NCI-H446 treated with DMSO at 0.1 percent for 48 hours (cell line): ENCODE results near the gene ITGAD.
A peak's percentile ranks its signal among the peaks of the same experiment; 100 is the strongest.

ENCODE experiments used
- DNase-seq: peaks from one replicate; lab custom pipeline; 2025; lab: John Stamatoyannopoulos, UW

ITGAD gene

DNA sequence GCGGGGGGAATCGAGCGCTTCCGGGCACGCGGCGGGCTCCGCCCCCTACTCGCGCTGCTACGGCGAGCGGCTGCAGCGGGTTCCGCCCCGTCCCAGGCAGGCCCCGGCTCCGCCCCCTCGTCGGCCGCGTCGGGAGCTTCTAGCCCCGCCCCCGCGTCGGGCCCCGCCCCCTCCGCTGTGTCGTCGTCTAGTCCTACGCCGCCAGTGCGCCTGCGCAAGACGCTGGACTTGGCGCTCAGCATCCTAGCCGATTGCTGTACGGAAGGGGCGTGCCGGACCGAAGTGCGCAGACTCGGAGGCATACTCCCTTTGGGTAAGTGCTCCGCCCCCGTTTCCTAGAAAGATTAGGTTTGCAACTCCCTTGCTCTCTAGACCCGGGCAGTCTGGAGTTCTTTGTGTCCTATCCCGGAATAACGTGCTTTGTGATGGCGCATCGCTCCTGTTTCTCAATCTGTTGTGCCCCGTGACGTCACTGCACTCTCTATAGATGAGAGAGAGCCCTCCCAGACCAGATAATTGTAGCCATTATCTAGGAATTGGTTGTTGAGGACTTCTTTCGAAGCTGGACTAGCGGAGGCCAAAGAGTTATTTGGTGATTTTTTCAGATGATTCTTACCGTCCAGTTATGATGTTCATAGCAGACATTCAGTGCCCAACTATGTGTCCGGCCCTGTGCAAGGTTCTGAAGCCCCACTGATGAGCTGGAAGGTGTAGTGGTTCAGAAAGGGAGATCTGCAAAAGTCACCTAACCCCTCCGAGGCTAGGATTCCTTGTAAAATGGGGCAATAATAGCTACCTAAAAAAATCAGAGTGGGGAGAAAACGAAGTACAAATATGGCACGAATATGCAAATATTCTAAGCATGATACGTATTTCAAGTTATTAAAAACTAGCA is 66.8 kb downstream of the ITGAD start:
- peak; percentile 95 for DNase-seq

DNA sequence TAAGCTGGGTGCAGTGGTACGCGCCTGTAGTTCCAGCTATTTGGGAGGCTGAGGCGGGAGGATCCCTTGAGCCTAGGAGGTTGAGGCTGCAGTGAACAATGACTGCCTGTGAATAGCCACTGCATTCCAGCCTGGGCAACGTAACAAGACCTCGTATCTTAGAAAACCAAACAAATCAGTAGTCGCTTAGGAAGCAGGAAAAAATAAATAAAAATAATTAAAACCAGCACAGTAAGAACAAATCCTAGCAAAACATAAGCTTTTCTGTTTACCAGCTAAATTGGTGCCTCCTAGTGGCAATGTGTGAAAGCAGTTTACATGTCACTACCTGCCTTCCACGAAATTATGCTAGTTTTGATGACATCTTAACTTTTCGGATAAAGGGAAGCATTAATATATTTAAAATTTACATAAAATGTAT is 67.5 kb downstream of the ITGAD start:
- DNase-seq: peak; percentile 21

DNA sequence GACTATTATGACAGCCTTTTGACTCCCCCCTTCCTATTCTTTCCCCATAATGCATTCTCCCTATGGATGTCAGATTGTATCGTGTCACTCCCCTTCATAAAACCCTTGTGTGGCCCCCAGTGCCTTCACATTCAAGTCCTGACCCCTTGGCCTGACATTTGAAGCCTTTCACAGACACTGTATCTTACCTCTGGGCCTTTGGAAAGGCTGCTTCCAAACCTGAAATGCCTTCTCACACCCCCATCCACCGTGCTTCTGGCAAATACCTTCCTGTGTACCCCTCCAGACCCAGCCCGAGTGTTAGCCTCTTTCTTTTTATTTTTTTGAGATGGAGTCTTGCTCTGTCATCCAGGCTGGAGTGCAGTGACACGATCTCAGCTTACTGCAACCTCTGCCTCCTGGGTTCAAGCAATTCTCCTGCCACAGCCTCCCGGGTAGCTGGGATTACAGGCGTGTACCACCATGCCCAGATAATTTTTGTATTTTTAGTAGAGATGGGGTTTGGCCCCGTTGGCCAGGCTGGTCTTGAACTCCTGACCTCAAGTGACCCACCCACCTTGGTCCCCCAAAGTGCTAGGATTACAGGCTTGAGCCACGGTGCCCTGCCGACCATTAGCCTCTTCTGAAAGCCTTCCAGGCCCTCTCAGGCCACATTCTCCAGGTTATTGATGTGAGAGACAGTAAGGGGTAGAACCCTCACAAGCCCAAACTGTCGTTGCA is 68.2 kb downstream of the ITGAD start:
- no peak for DNase-seq

DNA sequence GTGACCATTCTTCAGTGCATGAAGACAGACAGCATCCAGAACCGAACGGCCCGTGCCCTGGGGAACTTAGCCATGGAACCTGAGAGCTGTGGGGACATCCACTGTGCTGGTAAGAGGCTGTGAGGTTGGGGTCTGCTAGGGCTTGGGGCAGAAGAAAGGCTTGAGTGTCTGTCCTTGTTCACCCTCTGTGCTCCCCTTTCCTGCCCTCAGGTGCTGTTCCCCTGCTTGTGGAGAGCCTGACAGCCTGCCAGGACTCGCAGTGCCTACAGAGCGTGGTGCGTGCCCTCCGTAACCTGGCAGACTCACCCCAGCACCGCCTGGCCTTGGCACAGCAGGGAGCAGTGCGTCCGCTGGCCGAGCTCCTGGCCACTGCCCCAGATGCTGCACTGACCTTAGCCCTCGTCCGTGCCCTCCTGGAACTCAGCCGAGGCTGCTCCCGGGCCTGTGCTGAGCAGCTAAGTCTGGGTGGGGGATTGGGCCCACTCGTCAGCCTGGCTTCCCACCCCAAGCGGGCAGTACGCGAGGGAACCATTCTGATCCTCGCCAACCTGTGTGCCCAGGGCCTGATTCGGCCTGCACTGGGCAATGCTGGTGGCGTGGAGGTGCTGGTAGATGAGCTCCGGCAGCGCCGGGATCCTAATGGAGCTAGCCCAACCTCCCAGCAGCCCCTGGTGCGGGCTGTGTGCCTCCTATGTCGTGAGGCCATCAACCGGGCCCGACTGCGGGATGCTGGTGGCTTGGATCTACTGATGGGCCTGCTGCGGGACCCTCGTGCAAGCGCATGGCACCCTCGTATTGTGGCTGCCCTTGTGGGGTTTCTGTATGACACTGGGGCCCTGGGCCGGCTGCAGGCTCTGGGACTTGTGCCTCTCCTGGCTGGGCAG is 69.0 kb downstream of the ITGAD start:
- no peak for DNase-seq

DNA sequence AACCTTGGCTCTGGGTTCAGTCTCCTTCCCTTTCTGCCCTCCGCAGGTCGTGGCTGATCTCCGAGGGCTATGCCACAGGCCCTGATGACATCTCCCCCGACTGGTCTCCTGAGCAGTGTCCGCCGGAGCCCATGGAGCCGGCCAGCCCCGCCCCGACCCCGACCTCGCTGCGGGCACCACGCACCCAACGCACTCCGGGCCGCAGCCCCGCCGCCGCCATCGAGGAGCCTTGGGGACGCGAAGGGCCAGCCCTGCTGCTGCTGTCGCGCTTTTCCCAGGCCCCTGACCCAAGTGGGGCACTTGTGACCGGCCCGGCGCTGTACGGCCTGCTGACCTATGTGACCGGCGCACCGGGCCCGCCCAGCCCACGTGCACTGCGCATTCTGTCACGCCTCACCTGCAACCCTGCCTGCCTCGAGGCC is 71.2 kb downstream of the ITGAD start:
- DNase-seq: no peak

DNA sequence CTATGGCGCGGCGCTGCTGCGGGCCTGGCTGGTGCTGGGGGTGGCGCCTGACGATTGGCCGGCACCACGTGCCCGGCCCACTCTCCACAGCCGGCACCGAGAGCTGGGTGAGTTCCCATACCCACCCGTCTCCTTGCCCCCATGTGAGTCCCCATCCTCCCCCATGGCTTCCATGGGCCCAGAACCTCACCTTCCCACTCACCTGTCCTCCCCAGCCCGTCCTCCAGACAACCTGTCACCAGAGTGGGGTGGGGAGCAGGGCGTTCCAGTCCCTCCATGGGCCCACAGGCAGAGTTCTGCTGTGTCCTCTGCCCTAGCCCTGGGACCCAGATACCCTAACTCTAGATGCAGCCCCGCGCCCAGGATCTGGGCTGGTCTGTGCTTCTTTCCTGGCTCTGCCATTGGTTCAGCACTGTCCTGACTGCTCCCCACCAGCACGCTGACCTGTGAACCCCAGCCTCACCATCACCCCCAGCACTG is 71.7 kb downstream of the ITGAD start:
- DNase-seq: no peak

DNA sequence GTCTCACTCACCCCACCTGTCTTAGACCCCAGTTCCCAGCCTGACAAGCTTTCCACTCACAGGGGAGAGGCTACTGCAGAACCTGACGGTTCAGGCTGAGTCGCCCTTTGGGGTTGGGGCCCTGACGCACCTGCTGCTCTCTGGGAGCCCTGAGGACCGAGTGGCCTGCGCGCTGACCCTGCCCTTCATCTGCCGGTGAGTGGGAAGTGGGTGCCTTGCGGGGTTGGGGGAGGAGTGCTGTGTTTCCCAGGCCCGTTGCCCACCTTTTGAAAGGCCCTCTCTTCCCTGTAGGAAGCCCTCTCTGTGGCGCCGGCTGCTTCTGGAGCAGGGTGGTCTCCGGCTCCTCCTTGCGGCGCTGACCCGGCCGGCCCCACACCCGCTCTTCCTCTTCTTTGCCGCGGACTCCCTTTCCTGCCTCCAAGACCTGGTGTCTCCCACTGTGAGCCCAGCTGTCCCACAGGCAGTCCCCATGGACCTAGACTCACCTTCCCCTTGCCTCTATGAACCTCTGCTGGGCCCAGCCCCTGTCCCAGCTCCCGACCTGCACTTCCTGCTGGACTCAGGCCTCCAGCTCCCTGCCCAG is 72.7 kb downstream of the ITGAD start:
- DNase-seq: no peak

DNA sequence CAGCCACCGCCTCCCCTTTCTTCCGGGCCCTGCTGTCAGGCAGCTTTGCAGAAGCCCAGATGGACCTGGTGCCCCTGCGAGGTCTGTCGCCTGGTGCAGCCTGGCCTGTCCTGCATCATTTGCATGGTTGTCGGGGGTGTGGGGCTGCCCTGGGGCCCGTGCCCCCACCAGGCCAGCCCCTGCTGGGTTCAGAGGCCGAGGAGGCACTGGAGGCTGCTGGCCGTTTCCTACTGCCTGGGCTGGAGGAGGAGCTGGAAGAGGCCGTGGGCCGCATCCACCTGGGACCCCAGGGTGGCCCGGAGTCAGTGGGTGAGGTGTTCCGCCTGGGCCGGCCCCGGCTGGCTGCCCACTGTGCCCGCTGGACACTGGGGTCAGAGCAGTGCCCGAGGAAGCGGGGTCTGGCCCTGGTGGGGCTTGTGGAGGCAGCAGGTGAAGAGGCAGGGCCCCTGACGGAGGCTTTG is 73.3 kb downstream of the ITGAD start:
- no peak for DNase-seq

DNA sequence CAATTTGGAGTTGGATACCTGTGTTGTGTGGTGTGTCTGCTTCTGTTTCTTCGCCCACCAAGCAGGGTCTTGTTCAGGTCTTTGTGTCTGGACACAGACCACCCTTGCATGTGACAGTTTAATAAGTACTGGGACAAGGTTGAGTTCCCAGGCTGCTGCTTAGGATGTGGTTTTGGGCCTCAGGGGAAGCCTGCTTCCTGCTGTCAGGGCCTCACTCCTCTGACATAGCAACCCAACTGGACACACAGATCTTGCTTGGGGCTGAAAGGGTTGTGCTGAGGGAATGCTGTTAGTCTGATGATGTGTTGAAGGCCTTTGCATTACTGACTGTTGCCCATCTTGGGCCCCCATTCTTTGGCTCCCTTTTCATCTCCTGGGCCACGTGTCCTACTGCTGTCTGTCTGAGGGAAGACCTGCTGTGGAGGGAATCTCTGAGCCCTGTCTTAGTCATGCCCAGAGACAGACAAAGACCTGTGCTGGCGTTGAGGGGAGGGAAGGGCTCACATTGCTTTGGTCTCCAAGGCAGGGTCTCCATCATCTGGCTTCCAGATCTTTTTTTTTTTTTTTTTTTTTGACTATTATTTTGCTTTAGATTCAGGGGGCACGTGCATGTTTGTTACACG is 74.1 kb downstream of the ITGAD start:
- no peak for DNase-seq

DNA sequence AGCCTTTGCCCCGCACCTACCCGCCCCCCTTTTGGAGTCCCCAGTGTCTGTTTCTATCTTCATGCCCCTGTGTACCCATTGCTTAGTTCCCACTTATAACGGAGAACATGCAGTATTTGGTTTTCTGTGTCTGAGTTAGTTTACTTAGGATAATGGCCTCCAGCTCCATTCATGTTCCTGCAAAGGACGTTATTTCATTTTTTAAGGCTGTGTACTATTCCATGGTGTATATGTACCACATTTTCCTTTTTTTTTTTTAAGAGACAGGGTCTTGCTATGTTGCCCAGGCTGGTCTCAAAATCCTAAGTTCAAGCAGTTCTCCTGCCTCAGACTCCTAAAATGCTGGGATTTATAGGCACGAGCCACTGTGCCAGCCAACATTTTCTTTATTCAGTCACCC is 74.7 kb downstream of the ITGAD start:
- DNase-seq: no peak

DNA sequence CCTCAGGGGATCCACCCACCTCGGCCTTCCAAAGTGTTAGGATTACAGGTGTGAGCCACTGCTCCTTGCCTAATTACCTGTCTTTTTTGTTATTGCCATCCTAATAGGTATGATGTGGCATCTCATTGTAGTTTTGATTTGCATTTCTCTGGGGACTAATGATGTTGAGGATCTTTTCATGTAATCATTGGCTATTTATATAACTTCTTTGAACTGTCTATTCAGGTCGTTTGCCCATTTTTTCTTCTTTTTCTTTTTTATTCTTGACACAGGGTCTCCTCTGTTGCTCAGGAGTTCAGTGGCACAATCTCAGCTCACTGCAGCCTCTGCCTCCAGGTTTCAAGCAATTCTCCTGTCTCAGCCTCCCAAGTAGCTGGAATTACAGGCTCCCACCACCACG is 77.5 kb downstream of the ITGAD start:
- no peak for DNase-seq

DNA sequence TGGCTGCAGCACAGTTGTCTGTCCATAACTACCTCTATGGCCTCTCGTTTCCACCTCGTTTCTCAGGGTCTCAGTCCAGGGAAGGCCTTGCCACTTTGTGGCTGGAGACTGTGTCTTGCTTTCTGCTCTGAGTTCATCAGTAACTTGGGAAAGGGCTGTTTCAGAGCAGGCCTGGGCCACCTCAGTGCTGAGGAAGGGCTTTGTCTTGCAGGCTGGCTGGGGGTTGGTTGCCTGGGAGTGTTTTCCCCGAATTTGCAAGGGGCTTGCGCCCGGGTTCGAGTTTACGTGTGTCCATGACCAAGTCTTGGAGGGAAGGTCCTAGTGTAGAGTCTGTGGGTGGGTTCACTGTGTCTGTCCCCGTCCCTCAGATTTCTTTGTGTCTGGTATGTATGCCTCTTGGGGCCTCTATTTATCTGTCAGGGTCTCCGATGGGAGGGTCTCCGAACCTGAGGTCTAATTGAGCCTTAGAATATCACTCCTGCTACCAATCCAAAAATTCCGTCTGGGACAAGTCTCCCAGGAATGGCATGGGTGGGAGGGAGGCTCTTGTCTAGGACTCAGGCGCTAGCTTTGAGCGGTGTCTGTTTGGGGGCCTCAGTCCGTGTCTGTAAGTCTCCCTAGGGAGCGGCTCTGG is 78.2 kb downstream of the ITGAD start:
- no peak for DNase-seq

DNA sequence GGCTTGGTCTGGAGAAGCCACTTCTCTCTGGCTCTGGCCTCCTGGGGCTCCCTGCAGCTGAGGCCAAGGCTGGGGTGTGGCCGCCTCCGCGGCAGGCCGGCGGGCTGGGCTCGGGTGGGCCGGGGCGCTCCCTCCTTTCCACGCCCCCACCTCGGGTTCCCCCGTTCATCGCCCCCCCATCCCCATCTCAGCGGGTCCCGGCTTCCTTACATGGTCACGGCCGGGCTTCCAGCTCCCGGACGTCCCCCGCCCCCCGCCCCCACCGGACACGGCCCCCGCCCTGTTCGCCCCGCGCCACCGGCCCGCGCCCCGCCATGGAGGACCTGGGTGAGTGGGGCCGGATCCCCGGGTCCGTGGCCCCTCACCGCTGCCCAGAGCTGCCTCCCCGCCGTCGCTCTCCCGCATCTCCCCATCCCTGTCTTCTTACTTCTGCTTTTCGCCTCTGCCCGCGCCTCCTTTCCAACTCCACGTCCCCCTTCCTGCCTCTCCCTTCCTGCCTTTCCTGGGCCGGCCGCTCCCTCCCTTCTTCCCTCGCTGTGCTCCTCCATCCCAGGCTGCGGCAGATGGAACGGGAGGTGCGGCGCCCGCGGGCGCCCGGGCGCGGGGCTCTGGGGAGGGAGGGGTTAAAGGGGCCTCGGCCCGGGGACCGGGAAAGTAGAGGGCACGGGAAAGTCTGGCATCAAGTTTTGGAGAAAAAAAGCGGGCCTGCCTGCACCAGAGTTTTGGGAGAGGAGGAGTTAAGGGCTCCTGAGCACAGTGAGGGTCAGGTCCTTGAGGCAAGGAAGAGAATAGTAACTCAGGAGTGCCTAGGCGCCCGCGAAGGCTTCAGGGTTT is 79.0 kb downstream of the ITGAD start, which contains the start of gene TGFB1I1:
Gene TGFB1I1 (plus strand): TSS at position 278 of the 834 bp plus-strand sequence. CDS start 37 bp downstream, at position 315.
- DNase-seq: no peak

DNA sequence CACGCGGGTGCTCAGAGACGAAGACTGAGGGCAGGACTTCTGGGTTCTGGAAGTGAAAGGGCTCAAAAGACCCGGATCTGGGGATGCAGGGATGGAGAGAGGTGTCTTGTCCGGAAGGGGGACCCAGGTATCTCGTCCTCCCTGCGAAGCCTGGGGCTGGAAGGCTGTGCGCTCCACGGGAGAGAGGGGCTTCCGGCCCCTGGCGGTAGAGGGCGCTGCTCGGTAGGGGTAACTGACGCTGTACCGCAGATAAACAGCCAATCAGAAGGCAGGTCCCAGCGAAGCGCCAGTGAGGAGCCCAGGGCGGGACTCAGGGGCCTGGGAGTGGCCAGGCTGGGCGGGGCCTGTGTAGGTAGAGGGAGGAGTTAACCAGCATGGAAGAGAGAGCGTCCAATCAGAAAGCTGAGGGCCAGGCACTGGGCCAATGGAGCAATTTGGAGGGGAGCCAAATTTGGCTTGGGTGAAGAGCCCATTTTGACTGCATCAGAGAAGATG is 79.6 kb downstream of the ITGAD start:
- peak; percentile 72 for DNase-seq

DNA sequence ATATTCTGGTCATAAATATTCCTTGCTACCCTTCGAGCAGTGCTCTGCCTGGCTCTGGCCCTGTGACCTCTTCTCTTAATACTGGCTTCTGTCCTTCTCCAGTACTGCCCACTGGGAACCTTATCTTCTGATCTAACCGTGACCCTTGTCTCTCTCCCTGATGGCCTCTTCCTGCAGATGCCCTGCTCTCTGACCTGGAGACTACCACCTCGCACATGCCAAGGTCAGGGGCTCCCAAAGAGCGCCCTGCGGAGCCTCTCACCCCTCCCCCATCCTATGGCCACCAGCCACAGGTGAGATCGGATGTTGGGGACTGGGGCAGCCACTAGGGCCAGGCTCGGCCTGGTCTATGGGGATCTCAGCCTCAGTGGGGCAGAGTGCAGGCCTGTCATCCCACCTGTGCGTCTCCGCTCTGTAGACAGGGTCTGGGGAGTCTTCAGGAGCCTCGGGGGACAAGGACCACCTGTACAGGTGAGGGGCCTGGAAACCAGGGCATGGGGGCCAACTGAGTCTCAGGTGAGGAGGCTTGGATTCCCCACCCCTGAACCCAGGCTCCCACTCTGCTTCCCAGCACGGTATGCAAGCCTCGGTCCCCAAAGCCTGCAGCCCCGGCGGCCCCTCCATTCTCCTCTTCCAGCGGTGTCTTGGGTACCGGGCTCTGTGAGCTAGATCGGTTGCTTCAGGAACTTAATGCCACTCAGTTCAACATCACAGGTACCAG is 80.3 kb downstream of the ITGAD start:
- DNase-seq: no peak

DNA sequence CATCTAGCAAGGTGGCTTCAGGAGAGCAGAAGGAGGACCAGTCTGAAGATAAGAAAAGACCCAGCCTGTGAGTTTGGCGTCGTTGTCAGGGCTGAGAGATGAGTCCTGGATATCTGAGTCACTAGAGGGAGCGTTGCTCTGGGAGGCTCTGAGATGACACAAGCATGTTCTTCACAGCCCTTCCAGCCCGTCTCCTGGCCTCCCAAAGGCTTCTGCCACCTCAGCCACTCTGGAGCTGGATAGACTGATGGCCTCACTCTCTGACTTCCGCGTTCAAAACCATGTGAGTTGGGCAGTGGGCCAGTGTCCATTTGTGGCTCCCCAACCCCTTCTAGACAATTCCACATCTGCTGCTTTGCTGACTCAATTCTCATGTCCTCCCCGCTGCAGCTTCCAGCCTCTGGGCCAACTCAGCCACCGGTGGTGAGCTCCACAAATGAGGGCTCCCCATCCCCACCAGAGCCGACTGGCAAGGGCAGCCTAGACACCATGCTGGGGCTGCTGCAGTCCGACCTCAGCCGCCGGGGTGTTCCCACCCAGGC is 81.1 kb downstream of the ITGAD start:
- DNase-seq: no peak

DNA sequence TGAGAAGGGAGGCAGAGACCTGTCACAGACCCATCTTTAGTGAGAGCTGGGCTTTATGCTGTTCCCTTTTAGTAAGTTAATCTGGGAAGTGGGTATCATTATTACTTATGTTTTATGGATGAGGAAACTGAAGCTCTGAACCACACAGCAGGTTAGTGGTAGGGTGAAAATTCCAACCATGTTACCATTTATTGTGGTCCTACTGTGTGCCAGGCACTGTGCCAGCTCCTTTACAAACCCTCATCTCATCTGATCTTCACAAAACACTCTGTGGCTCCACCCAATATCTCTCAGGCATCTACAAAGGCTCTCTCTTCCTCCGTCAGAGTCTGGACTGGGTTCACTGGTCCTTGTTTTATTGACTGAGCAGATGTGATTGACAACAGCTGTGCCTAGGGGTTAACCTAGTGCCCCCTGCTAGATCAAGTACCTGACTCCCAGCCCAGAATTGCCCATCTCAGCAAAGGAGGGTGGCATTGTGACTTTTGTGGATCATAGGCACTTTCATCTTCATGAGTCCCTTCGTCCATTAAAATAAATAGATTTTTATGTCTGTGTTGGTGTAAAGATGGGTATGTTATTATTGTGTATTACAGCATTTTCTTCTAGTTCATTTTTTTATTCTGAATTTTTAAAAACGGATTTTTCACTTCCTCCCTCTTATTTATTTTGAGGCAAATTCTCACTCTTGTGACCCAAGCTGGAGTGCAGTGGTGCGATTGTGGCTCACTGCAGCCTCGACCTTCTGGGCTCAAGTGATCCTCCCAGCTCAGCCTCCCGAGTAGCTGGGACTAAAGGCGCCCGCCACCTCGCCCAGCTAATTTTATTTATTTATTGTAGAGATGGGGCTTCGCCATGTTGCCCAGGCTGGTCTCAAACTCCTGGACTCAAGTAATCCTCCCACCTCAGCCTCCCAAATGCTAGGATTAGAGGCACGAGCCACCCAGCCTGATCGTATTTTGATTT is 81.9 kb downstream of the ITGAD start:
- no peak for DNase-seq
